ENCODE data around the gene RAD51D.

DNA sequence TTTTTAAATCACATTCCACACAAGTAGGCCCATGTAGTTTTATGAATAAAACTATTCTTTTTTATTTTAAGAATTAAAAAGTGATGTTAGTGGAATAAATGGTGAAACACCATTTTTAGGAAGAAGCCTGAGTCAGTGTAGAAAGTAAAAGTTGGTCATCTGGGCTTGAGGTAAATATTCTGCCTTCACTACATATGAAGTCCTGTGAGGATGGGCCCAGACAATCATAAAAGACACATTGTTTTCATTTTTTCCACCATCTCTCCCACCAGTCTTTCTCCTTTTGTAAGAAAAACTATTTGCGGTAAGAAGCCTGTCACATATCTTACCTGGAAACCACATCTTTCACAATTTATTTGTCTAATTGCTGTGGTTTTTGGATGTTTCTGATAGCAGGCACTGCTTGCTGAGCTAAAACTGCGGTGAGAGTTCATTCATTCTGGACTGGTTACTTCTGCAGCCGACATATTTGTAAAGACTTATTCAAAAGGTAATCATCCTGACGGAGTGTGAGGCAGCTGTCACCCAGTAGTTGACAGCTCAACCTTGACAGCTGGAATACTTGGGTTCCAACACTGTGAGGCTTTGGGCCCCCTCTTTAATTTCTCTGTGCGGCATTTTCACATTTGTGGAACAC lies 45.6 kb downstream of the RAD51D start:
- TF ChIP-seq, protein P1, sequence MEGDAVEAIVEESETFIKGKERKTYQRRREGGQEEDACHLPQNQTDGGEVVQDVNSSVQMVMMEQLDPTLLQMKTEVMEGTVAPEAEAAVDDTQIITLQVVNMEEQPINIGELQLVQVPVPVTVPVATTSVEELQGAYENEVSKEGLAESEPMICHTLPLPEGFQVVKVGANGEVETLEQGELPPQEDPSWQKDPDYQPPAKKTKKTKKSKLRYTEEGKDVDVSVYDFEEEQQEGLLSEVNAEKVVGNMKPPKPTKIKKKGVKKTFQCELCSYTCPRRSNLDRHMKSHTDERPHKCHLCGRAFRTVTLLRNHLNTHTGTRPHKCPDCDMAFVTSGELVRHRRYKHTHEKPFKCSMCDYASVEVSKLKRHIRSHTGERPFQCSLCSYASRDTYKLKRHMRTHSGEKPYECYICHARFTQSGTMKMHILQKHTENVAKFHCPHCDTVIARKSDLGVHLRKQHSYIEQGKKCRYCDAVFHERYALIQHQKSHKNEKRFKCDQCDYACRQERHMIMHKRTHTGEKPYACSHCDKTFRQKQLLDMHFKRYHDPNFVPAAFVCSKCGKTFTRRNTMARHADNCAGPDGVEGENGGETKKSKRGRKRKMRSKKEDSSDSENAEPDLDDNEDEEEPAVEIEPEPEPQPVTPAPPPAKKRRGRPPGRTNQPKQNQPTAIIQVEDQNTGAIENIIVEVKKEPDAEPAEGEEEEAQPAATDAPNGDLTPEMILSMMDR (IDR thresholded peaks at IDR 0.05; ENCODE audit: low read depth, low read length) = no peak
- TF ChIP-seq POLR2A (IDR thresholded peaks at IDR 0.05; ENCODE audit: extremely low read depth, insufficient read length) = no peak

All from NB4 (cell line).